GM12891 (cell line): ENCODE results near the gene LRRC15.

Experiments
- PAX5 ChIP-seq: IDR thresholded peaks from 2 replicates; pipeline ENCODE4 v1.6.1; 2011; ENCODE audit warnings: low read length, moderate library complexity, mild to moderate bottlenecking; ENCODE audit not compliant: insufficient read depth, severe bottlenecking
- POLR2A ChIP-seq: IDR thresholded peaks from 2 replicates; pipeline ENCODE4 v1.6.1; 2011; ENCODE audit warnings: low read depth, low read length, control low read depth
- POLR2AphosphoS5 ChIP-seq: IDR thresholded peaks from 2 replicates; pipeline ENCODE4 v1.6.1; 2011; ENCODE audit warnings: low read depth, low read length, control low read depth
- SPI1 ChIP-seq: IDR thresholded peaks from 2 replicates; pipeline ENCODE4 v1.6.1; 2011; ENCODE audit warnings: low read depth, low read length, control low read depth
- TAF1 ChIP-seq: IDR thresholded peaks from 2 replicates; pipeline ENCODE4 v1.6.1; 2011; ENCODE audit warnings: low read depth, low read length, control low read depth

GRCh38 chr3:194339356-194339755, 30.2 kb downstream of the LRRC15 start:
- TF ChIP-seq TAF1 (no peak), POLR2A (no peak), POLR2AphosphoS5 (no peak), PAX5 (no peak), SPI1 (no peak)
